IMR-90 (cell line): Measurements from ENCODE around the gene HDAC7. TPM values are rescaled to one million over a fixed set of nuclear protein-coding genes. Genes with fewer than 3 reads are reported as not detected.

Experiments used
- ATAC-seq: fragments of 200-7000 bp; cut with Tn5 transposase; 2 replicates; pipeline ENCODE4 v1.9.1; 2020; ENCODE audit warnings: low read depth, mild to moderate bottlenecking, moderate library complexity
- BruUV-seq: library from RNA; stranded (reverse); fragments of 400-500 nt; replicated peaks from 2 replicates; lab custom pipeline; 2021; lab: Mats Ljungman, UMichigan
- CTCF ChIA-PET: fragments of 300-600 bp; formaldehyde crosslinking; extraction: SDS; loops from one replicate; lab custom pipeline; 2021; ENCODE audit warnings: antibody characterized with exemption; lab: Yijun Ruan, JAX
- POLR2A ChIA-PET: fragments of 300-600 bp; sonication (Branson Sonifier 250); formaldehyde crosslinking; loops from one replicate; lab custom pipeline; 2022; ENCODE audit warnings: antibody characterized with exemption; ENCODE audit not compliant: unreplicated experiment; lab: Charles Lee
- DNase-seq: peaks from one replicate; pipeline ENCODE4 v3.0.0; 2013
- H2AFZ ChIP-seq: replicated peaks from 2 replicates; pipeline ENCODE3; 2013; ENCODE audit warnings: low read length, mild to moderate bottlenecking; ENCODE audit not compliant: poor library complexity
- H2AK5ac ChIP-seq: 2 replicates; pipeline ENCODE4 v1.6.1; 2013; ENCODE audit warnings: low read depth, low read length, inconsistent platforms
- H2AK9ac ChIP-seq: replicated peaks from 2 replicates; pipeline ENCODE3; 2013; ENCODE audit warnings: mild to moderate bottlenecking, low read depth, low read length, moderate library complexity; ENCODE audit not compliant: poor library complexity
- H2BK120ac ChIP-seq: 2 replicates; pipeline ENCODE4 v1.6.1; 2013; ENCODE audit warnings: low read depth, low read length, inconsistent platforms
- H2BK15ac ChIP-seq: 3 replicates; pipeline ENCODE4 v1.6.1; 2013; ENCODE audit warnings: low read depth, low read length, inconsistent platforms
- H2BK20ac ChIP-seq: 2 replicates; pipeline ENCODE4 v1.6.1; 2013; ENCODE audit warnings: low read depth, mild to moderate bottlenecking, inconsistent platforms, low read length, moderate library complexity
- H2BK5ac ChIP-seq: 2 replicates; pipeline ENCODE4 v1.6.1; 2013; ENCODE audit warnings: mild to moderate bottlenecking, low read depth, low read length, inconsistent platforms; ENCODE audit not compliant: poor library complexity, severe bottlenecking
- H3K14ac ChIP-seq: replicated peaks from 2 replicates; pipeline ENCODE4 v1.6.1; 2013; ENCODE audit warnings: low read depth, low read length, inconsistent platforms
- H3K18ac ChIP-seq: 2 replicates; pipeline ENCODE4 v1.6.1; 2013; ENCODE audit warnings: low read depth, low read length, control low read depth
- H3K23ac ChIP-seq: 2 replicates; pipeline ENCODE4 v1.6.1; 2013; ENCODE audit warnings: low read depth, low read length, inconsistent platforms
- H3K27ac ChIP-seq: 2 replicates; pipeline ENCODE4 v1.5.1; 2013; ENCODE audit warnings: mild to moderate bottlenecking, control low read depth, low read length; ENCODE audit not compliant: insufficient read depth
- H3K27me3 ChIP-seq: 2 replicates; pipeline ENCODE4 v1.6.1; 2013; ENCODE audit warnings: low read length; ENCODE audit not compliant: control insufficient read depth, insufficient read depth
- H3K36me3 ChIP-seq: 2 replicates; pipeline ENCODE4 v1.6.1; 2013; ENCODE audit warnings: low read length, mixed read lengths; ENCODE audit not compliant: control insufficient read depth, insufficient read depth
- H3K4ac ChIP-seq: 2 replicates; pipeline ENCODE4 v1.6.1; 2013; ENCODE audit warnings: low read depth, low read length, inconsistent platforms
- H3K4me1 ChIP-seq: 2 replicates; pipeline ENCODE4 v1.6.1; 2013; ENCODE audit warnings: low read length, mixed read lengths; ENCODE audit not compliant: control insufficient read depth, insufficient read depth
- H3K4me2 ChIP-seq: 2 replicates; pipeline ENCODE4 v1.6.1; 2013; ENCODE audit warnings: low read depth, mild to moderate bottlenecking, control low read depth, low read length, moderate library complexity
- H3K4me3 ChIP-seq: 2 replicates; pipeline ENCODE4 v1.5.1; 2013; ENCODE audit warnings: low read depth, mild to moderate bottlenecking, control low read depth, low read length, moderate library complexity; ENCODE audit not compliant: insufficient read depth
- H3K56ac ChIP-seq: 2 replicates; pipeline ENCODE4 v1.6.1; 2013; ENCODE audit warnings: low read length, inconsistent platforms; ENCODE audit not compliant: insufficient read depth; ENCODE audit errors: extremely low read depth
- H3K79me1 ChIP-seq, 2 experiments: 2 replicates each; pipeline ENCODE4 v1.6.1; 2013; ENCODE audit warnings: low read length in 2 of 2, inconsistent platforms in 1 of 2, low read depth in 1 of 2
- H3K9ac ChIP-seq: 2 replicates; pipeline ENCODE4 v1.6.1; 2013; ENCODE audit warnings: low read depth, low read length, control low read depth
- H3K9me1 ChIP-seq: 2 replicates; pipeline ENCODE4 v1.6.1; 2013; ENCODE audit warnings: low read length, inconsistent platforms; ENCODE audit not compliant: insufficient read depth
- H3K9me3 ChIP-seq: 2 replicates; pipeline ENCODE4 v1.6.1; 2013; ENCODE audit warnings: low read length; ENCODE audit not compliant: control insufficient read depth, insufficient read depth
- H4K20me1 ChIP-seq: 2 replicates; pipeline ENCODE4 v1.6.1; 2013; ENCODE audit warnings: low read length, inconsistent platforms; ENCODE audit not compliant: insufficient read depth
- H4K5ac ChIP-seq: 2 replicates; pipeline ENCODE4 v1.6.1; 2013; ENCODE audit warnings: mild to moderate bottlenecking, low read depth, low read length, control low read depth
- H4K8ac ChIP-seq, 2 experiments: 2 replicates each; pipeline ENCODE4 v1.6.1; 2013; ENCODE audit warnings: low read depth in 2 of 2, low read length in 2 of 2, control low read depth in 1 of 2, inconsistent platforms in 1 of 2
- H4K91ac ChIP-seq: 2 replicates; pipeline ENCODE4 v1.6.1; 2013; ENCODE audit warnings: low read depth, low read length, inconsistent platforms; ENCODE audit not compliant: insufficient read depth
- BHLHE40 ChIP-seq: fragments of 150-350 bp; IDR thresholded peaks from 2 replicates; pipeline ENCODE4 v1.6.1; 2016; ENCODE audit warnings: mild to moderate bottlenecking, low read depth, low read length
- FOS ChIP-seq: fragments of 150-350 bp; IDR thresholded peaks from 2 replicates; pipeline ENCODE4 v1.6.1; 2016; ENCODE audit warnings: low read depth, low read length
- MAZ ChIP-seq: IDR thresholded peaks from 2 replicates; pipeline ENCODE4 v1.6.1; 2012; ENCODE audit warnings: low read depth, mild to moderate bottlenecking, low read length, improper control_type of control experiment, moderate library complexity, borderline replicate concordance
- MXI1 ChIP-seq: IDR thresholded peaks from 2 replicates; pipeline ENCODE4 v1.6.1; 2012; ENCODE audit warnings: low read depth, mild to moderate bottlenecking, low read length, moderate library complexity, borderline replicate concordance
- POLR2A ChIP-seq: IDR thresholded peaks from 2 replicates; pipeline ENCODE4 v1.6.1; 2012; ENCODE audit warnings: mild to moderate bottlenecking, low read depth, low read length
- RFX5 ChIP-seq: IDR thresholded peaks from 2 replicates; pipeline ENCODE4 v1.8.0; 2012; ENCODE audit warnings: low read depth, mild to moderate bottlenecking, low read length, moderate library complexity
- SMC3 ChIP-seq: fragments of 150-350 bp; IDR thresholded peaks from 2 replicates; pipeline ENCODE4 v1.6.1; 2016; ENCODE audit warnings: low read depth, mild to moderate bottlenecking, antibody characterized with exemption, low read length, moderate library complexity
- WGBS, 2 experiments: methylation state at CpG; one replicate each; pipeline versions ENCODE4 v1.1.5 to v1.1.7; 2013; ENCODE audit warnings: missing lambda C conversion rate in 2 of 2; ENCODE audit not compliant: insufficient read length in 1 of 2; ENCODE audit errors: extremely low coverage in 2 of 2; 5-methylcytosine and 5-hydroxymethylcytosine counted together
- dilution Hi-C: fragments of 300-500 bp; cut with HindIII; formaldehyde crosslinking; loops from one replicate; pipeline ENCODE4 v1.14.3; 2018; ENCODE audit warnings: low sequenced_read_pairs; ENCODE audit not compliant: unreplicated experiment
- in situ Hi-C: fragments of 300-500 bp; cut with MboI; formaldehyde crosslinking; loops from 3 replicates; pipeline ENCODE4 v1.14.3; 2019; ENCODE audit warnings: low sequenced_read_pairs, inconsistent platforms, mixed read lengths
- intact Hi-C: fragments of 100-400 bp; cut with micrococcal nuclease; formaldehyde crosslinking; loops from 2 replicates; pipeline ENCODE4 v1.10.0; 2022
- polyA plus RNA-seq, 3 experiments: library from polyadenylated mRNA; depleted of rRNA; stranded (reverse); fragments of >200 nt; gene quantifications; 2 replicates each; pipeline ENCODE4 v1.2.3, GENCODE V29; 2012; ENCODE audit warnings: low replicate concordance in 1 of 3
- total RNA-seq: library from RNA; depleted of rRNA; stranded (reverse); fragments of >200 nt; gene quantifications from 2 replicates; pipeline ENCODE4 v1.2.3, GENCODE V29; 2012

HDAC7 gene
- total and polyA plus RNA-seq, 2 of the 4 experiments (the other 2 are of a cell fraction): 10.4 to 64.7 TPM

- TF ChIP-seq SMC3: no peak
- no peak for TF ChIP-seq MAZ
- no peak for TF ChIP-seq RFX5
These were observed 13.9 kb upstream of the HDAC7 start (continued) for GRCh38 chr12:47833591-47834012.

GRCh38 chr12:47832263-47832933 is 12.7 kb upstream of the HDAC7 start:
- ChIA-PET POLR2A (no interaction called here), CTCF (no interaction called here)
- dilution Hi-C loops (no loop called here), intact Hi-C loops (no loop called here), in situ Hi-C loops (loop anchor here (10.0 kb wide), 1 partner anchor 88 kb away; no protein-coding TSS in a partner anchor)
- Histone ChIP-seq H3K27ac (no peak overlapping the region), H2BK20ac (no peak overlapping the region), H2BK120ac (no peak overlapping the region), H3K27me3 (no peaks in the 10 kb centered on the region), H3K23ac (no peak overlapping the region), H3K4ac (no peak overlapping the region), H3K36me3 (no peaks in the 10 kb centered on the region), H3K56ac (no peak overlapping the region), H3K79me1 (peaks cover 0 to 5% of the 10 kb centered on the region in 2 experiments; a peak in 1 of 4 replicates), H2AK9ac (no peak overlapping the region), H4K91ac (no peak overlapping the region), H3K4me1 (peaks cover 15% of the 10 kb centered on the region), H4K5ac (no peak overlapping the region), H2AK5ac (no peak overlapping the region), H3K9me3 (no peaks in the 10 kb centered on the region), H3K9me1 (peaks cover 11% of the 10 kb centered on the region), H3K4me3 (no peak overlapping the region), H2BK15ac (no peak overlapping the region), H3K18ac (no peak overlapping the region), H2BK5ac (no peak overlapping the region), H2AFZ (no peak overlapping the region), H3K9ac (no peak overlapping the region), H3K4me2 (no peak overlapping the region), H4K8ac (no peak overlapping the region), H4K20me1 (no peaks in the 10 kb centered on the region), H3K14ac (no peak overlapping the region)
- BruUV-seq: no TSS peak
- TF ChIP-seq BHLHE40 (no peak), FOS (no peak), RFX5 (no peak), POLR2A (no peak), MXI1 (no peak)
- WGBS, 2 experiments: 93% methylated on average over 3 of the region's 13 CpGs; no CpG with 5 or more reads in 1 of the 2 experiments
- DNase-seq (no peak), ATAC-seq (no peak)
